OCI-LY7 (cell line): ENCODE measurements around the gene MNAT1.

Source experiments
- CTCF ChIP-seq: fragments of 200-600 bp; sonication (generic); conservative IDR thresholded peaks from 2 replicates; pipeline ENCODE4 v1.5.1; 2014; ENCODE audit warnings: mild to moderate bottlenecking, antibody characterized with exemption, low read length, moderate library complexity, mixed read lengths
- EZH2phosphoT487 ChIP-seq: fragments of 200-600 bp; sonication (generic); IDR thresholded peaks from 2 replicates; pipeline ENCODE4 v1.6.1; 2018; ENCODE audit warnings: low read depth, borderline replicate concordance, mild to moderate bottlenecking, mixed run types, antibody characterized with exemption, low read length, moderate library complexity, mixed read lengths

- no peak for TF ChIP-seq CTCF
- TF ChIP-seq EZH2phosphoT487 = no peak
These were observed 104.5 kb downstream of the MNAT1 start for GRCh38 chr14:60839057-60839456.
